Measurements from ENCODE around the gene EMSY. TPM values are rescaled to one million over a fixed set of nuclear protein-coding genes. Genes with fewer than 3 reads are reported as not detected.

EMSY gene
- total RNA-seq, 1 donor from 2014 or later = 47.5 TPM

DNA sequence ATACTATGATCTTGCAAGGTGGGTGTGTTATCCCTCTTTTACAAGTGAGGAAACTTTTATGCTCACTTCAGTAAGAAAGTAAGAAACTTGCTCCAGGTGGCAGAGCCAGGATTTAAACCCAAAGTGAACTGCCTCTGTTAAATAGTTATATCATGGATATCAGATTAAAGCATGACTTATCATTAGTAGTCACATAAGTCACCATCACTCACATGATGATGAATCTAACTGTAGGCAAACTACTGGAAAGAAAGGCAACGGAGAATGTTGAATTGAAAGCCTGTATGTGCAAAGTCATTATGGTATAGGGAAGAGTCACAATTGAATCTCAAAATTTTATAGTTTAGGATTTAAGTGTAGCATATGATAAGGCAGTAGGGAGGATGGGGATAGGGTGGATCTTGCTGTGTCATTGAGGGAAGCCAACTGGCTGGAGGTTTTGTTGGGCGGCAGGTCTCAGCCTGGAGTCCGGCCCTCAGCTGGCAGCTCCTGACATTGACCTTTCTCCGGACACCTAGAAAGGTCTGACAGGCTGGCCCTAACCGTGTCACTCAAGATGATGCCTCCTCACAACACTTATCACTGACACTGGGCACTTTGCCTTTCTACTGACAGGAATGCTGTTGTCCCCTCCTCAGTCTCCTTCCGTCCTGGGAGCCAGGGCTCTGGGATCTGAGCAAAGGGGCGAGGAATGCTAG lies 98.3 kb downstream of the EMSY start:
- Mint-ChIP-seq H3K27me3 (ENCODE audit: low read depth) (no peaks in the 10 kb centered on the region), H3K4me3 (no peak overlapping the region), H3K27ac (no peak overlapping the region), H3K4me1 (peaks cover 8% of the 10 kb centered on the region), H3K9me3 (no peaks in the 10 kb centered on the region), H3K36me3 (peaks cover 44% of the 10 kb centered on the region)
- no peak for DNase-seq (ENCODE audit: low spot score in 2 of 2, unreplicated experiment in 2 of 2)
- TF ChIP-seq CTCF (IDR thresholded peaks at IDR 0.05; ENCODE audit: unreplicated experiment) = no peak

DNA sequence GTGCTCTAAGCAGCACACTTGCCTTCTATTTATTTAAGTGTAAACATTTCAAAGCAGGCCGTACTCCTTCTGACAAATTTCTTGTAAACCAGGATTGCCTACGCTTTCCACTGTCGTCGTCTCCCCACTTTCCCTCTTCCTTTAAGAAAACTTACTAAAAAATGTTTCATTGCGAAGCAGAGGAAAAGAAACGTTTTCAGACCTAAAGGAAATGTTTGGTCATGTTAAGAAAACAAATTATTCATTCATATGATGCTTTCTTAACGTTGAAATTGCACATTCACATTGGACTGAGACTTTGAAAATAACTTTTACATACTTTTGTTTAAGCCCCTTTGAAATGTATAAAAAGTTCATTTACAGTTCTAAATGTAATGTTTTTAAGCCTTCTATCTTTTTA lies 106.0 kb downstream of the EMSY start:
- no peaks in the 10 kb centered on the region for H3K27me3 Mint-ChIP-seq (ENCODE audit: low read depth)
- H3K27ac Mint-ChIP-seq = no peak overlapping the region
- no peak for DNase-seq (ENCODE audit: low spot score in 2 of 2, unreplicated experiment in 2 of 2)
- no peaks in the 10 kb centered on the region for H3K9me3 Mint-ChIP-seq
- TF ChIP-seq CTCF (IDR thresholded peaks at IDR 0.05; ENCODE audit: unreplicated experiment) = no peak
- H3K4me3 Mint-ChIP-seq = no peak overlapping the region
- peaks cover 15% of the 10 kb centered on the region for H3K36me3 Mint-ChIP-seq
- no peaks in the 10 kb centered on the region for H3K4me1 Mint-ChIP-seq

GRCh38 chr11:76551400-76551799 lies 106.6 kb downstream of the EMSY start:
- no peak for DNase-seq (ENCODE audit: low spot score in 2 of 2, unreplicated experiment in 2 of 2)
- Mint-ChIP-seq H3K4me3 (no peak overlapping the region), H3K4me1 (no peaks in the 10 kb centered on the region), H3K27me3 (ENCODE audit: low read depth) (no peaks in the 10 kb centered on the region), H3K27ac (no peak overlapping the region), H3K9me3 (no peaks in the 10 kb centered on the region), H3K36me3 (peaks cover 10% of the 10 kb centered on the region)
- no peak for TF ChIP-seq CTCF (IDR thresholded peaks at IDR 0.05; ENCODE audit: unreplicated experiment)

DNA sequence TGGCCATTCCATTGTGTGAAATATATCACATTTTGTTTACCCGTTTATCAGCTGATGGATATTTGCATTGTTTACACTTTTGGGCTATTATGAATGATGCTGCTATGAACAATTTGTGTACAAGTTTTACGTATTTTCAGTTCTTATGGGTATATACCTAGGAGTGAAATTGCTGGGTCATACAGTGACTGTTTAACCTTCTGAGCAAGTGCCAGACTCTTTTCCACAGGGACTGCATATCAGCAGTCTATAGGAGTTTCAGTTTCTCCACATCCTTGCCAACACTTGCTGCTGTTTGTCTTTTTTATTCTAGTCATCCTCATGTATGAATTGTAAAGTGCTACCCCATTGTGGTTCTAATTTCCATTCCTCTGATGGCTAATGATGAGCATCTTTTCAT lies 108.2 kb downstream of the EMSY start:
- no peaks in the 10 kb centered on the region for H3K4me1 Mint-ChIP-seq
- no peak for TF ChIP-seq CTCF (IDR thresholded peaks at IDR 0.05; ENCODE audit: unreplicated experiment)
- H3K27me3 Mint-ChIP-seq (ENCODE audit: low read depth) = no peaks in the 10 kb centered on the region
- H3K4me3 Mint-ChIP-seq = no peak overlapping the region
- H3K9me3 Mint-ChIP-seq = peaks cover 5% of the 10 kb centered on the region
- peaks cover 7% of the 10 kb centered on the region for H3K36me3 Mint-ChIP-seq
- H3K27ac Mint-ChIP-seq = no peak overlapping the region
- no peak for DNase-seq (ENCODE audit: low spot score in 2 of 2, unreplicated experiment in 2 of 2)

DNA sequence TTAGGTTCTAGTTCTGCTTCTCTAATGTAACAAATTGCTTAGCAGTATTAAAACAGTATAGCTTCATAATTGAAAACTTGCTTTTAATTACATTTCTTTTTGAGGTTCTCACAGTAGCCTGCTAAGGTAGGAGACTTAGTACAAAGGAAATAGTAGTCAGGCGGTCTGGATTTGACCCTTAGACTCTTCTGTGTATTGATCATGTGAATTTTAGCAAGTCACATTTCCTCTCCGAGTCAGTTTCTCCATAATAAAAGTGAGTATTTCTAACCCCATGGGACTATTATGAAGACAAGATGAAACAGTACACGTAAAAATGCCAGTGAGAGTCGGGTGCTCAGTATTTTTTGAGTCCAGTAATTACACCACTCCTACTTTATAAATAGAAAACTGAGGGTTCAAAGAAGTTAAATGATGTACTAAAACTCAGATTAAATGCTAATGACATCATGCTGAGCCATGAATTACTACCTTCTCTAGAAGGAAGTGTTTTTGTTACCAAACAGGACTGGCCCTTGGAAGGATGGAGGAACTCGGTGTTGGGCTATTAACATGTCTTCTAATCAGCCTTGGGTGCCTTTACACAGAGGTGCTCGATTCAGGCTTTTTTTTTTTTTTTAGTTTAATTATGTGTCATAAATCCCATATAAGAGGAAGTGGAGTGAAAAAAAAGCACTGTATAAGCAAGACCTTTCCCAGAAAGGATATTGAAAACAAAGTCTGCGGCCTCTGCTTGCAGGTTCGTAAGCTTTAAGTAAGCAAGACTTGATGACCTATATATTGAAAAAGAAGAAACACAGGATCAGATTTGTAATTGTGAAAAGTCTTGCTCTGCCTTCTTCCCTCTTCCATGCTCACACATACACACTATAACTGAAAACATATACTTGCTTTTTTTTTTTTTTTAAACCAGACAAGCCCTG lies 109.0 kb downstream of the EMSY start:
- Mint-ChIP-seq H3K4me1 (no peaks in the 10 kb centered on the region), H3K4me3 (no peak overlapping the region), H3K27me3 (ENCODE audit: low read depth) (no peaks in the 10 kb centered on the region), H3K9me3 (peaks cover 5% of the 10 kb centered on the region), H3K36me3 (peaks cover 7% of the 10 kb centered on the region), H3K27ac (no peak overlapping the region)
- no peak for DNase-seq (ENCODE audit: low spot score in 2 of 2, unreplicated experiment in 2 of 2)
- TF ChIP-seq CTCF (IDR thresholded peaks at IDR 0.05; ENCODE audit: unreplicated experiment) = no peak
